GM18907 (cell line): ENCODE measurements around the gene GPR32.
"Not testable (repeated sequence)": the region's sequence is repeated elsewhere in the genome, so short reads cannot be mapped to it uniquely, and the experiment has no call there.

Experiments used
- ATAC-seq: cut with Tn5 transposase; IDR thresholded peaks from one replicate; pipeline ENCODE4 v1.9.1; 2021; ENCODE audit warnings: mild to moderate bottlenecking, moderate library complexity; ENCODE audit not compliant: unreplicated experiment

GPR32 gene

GRCh38 chr19:50747141-50747540 lies 23.1 kb upstream of the GPR32 start:
- not testable (repeated sequence) for ATAC-seq

GRCh38 chr19:50749490-50749889 lies 20.8 kb upstream of the GPR32 start:
- no peak for ATAC-seq

- ATAC-seq, result no peak
Observed at GRCh38 chr19:50750010-50750409, 20.3 kb upstream of the GPR32 start.

- no peak for ATAC-seq
Observed at GRCh38 chr19:50753879-50754278, 16.4 kb upstream of the GPR32 start.

GRCh38 chr19:50756244-50756643 lies 14.0 kb upstream of the GPR32 start:
- not testable (repeated sequence) for ATAC-seq

GRCh38 chr19:50757624-50758023 lies 12.6 kb upstream of the GPR32 start:
- ATAC-seq, result not testable (repeated sequence)

GRCh38 chr19:50759076-50759475 lies 11.2 kb upstream of the GPR32 start:
- not testable (repeated sequence) for ATAC-seq

GRCh38 chr19:50759886-50760285 lies 10.4 kb upstream of the GPR32 start:
- ATAC-seq, result no peak

- not testable (repeated sequence) for ATAC-seq
Observed at GRCh38 chr19:50761501-50761900, 8.8 kb upstream of the GPR32 start.

GRCh38 chr19:50763521-50763920 lies 6.7 kb upstream of the GPR32 start:
- ATAC-seq, result not testable (repeated sequence)

- ATAC-seq, result no peak
Observed at GRCh38 chr19:50764409-50764808, 5.9 kb upstream of the GPR32 start.

- not testable (repeated sequence) for ATAC-seq
Observed at GRCh38 chr19:50766746-50767145, 3.5 kb upstream of the GPR32 start.

GRCh38 chr19:50767263-50767662 lies 3.0 kb upstream of the GPR32 start:
- not testable (repeated sequence) for ATAC-seq

- ATAC-seq, result no peak
Observed at GRCh38 chr19:50768277-50768676, 2.0 kb upstream of the GPR32 start.

- no peak for ATAC-seq
Observed at GRCh38 chr19:50770888-50771287, 624 bp downstream of the GPR32 start.

GRCh38 chr19:50772476-50772875 lies 2.2 kb downstream of the GPR32 start:
- no peak for ATAC-seq

- not testable (repeated sequence) for ATAC-seq
Observed at GRCh38 chr19:50772912-50773311, 2.6 kb downstream of the GPR32 start.

- ATAC-seq, result not testable (repeated sequence)
Observed at GRCh38 chr19:50773454-50773853, 3.2 kb downstream of the GPR32 start.

GRCh38 chr19:50776131-50776530 lies 5.9 kb downstream of the GPR32 start:
- ATAC-seq, result no peak

GRCh38 chr19:50777261-50777660 lies 7.0 kb downstream of the GPR32 start:
- no peak for ATAC-seq

GRCh38 chr19:50777830-50778303 lies 7.6 kb downstream of the GPR32 start:
- ATAC-seq, result no peak

- ATAC-seq, result no peak
Observed at GRCh38 chr19:50778906-50779430, 8.7 kb downstream of the GPR32 start.
